ENCODE results near the gene PNPT1. TPM values are rescaled to one million over a fixed set of nuclear protein-coding genes. Genes with fewer than 3 reads are reported as not detected.
"Not testable (repeated sequence)": the region's sequence is repeated elsewhere in the genome, so short reads cannot be mapped to it uniquely, and the experiment has no call there.

Gene PNPT1
- total and polyA plus RNA-seq, 9 donors: 12.7 to 19.0 (median 15.2) TPM

GRCh38 chr2:55703350-55703749, 9.7 kb upstream of the PNPT1 start:
- WGBS (ENCODE audit: insufficient coverage): 71% methylated on average over 3 of the region's 4 CpGs
- Histone ChIP-seq H3K4me3 (ENCODE audit: low read length) (no peak overlapping the region), H3K9me3 (replicated peaks; ENCODE audit: control insufficient read depth, low read depth, low read length) (no peaks in the 10 kb centered on the region), H3K27me3 (ENCODE audit: control insufficient read depth, insufficient read depth, low read length) (peaks cover 7% of the 10 kb centered on the region), H3K27ac (ENCODE audit: low read length) (no peak overlapping the region), H3K36me3 (ENCODE audit: control insufficient read depth, insufficient read depth, low read length) (no peaks in the 10 kb centered on the region), H3K4me1 (ENCODE audit: control insufficient read depth, insufficient read depth, low read length) (no peaks in the 10 kb centered on the region)
- DNase-seq: no peak

GRCh38 chr2:55692740-55693139, 904 bp downstream of the PNPT1 start:
- not testable (repeated sequence) for DNase-seq; H3K9me3 ChIP-seq (replicated peaks; ENCODE audit: control insufficient read depth, low read depth, low read length); H3K36me3 ChIP-seq (ENCODE audit: control insufficient read depth, insufficient read depth, low read length); H3K27ac ChIP-seq (ENCODE audit: low read length); H3K27me3 ChIP-seq (ENCODE audit: control insufficient read depth, insufficient read depth, low read length); H3K4me1 ChIP-seq (ENCODE audit: control insufficient read depth, insufficient read depth, low read length)
- peak overlapping the region; percentile 98 for H3K4me3 ChIP-seq (ENCODE audit: low read length)
- 14% methylated on average over 3 of the region's 5 CpGs for WGBS (ENCODE audit: insufficient coverage)

- no peaks in the 10 kb centered on the region for H3K4me1 ChIP-seq (ENCODE audit: control insufficient read depth, insufficient read depth, low read length)
- no peak overlapping the region for H3K4me3 ChIP-seq (ENCODE audit: low read length)
- H3K27ac ChIP-seq (ENCODE audit: low read length): no peak overlapping the region
- WGBS (ENCODE audit: insufficient coverage): no CpG with 5 or more reads among the region's 3 CpGs
- peak; percentile 68 for DNase-seq
- no peaks in the 10 kb centered on the region for H3K9me3 ChIP-seq (replicated peaks; ENCODE audit: control insufficient read depth, low read depth, low read length)
- H3K27me3 ChIP-seq (ENCODE audit: control insufficient read depth, insufficient read depth, low read length): no peaks in the 10 kb centered on the region
- H3K36me3 ChIP-seq (ENCODE audit: control insufficient read depth, insufficient read depth, low read length): peaks cover 27% of the 10 kb centered on the region
Measured at GRCh38 chr2:55672630-55673029, 21.0 kb downstream of the PNPT1 start.

- Histone ChIP-seq H3K4me1 (ENCODE audit: control insufficient read depth, insufficient read depth, low read length) (no peaks in the 10 kb centered on the region), H3K9me3 (replicated peaks; ENCODE audit: control insufficient read depth, low read depth, low read length) (no peaks in the 10 kb centered on the region), H3K36me3 (ENCODE audit: control insufficient read depth, insufficient read depth, low read length) (peaks cover 25% of the 10 kb centered on the region), H3K27ac (ENCODE audit: low read length) (no peak overlapping the region), H3K27me3 (ENCODE audit: control insufficient read depth, insufficient read depth, low read length) (no peaks in the 10 kb centered on the region), H3K4me3 (ENCODE audit: low read length) (no peak overlapping the region)
- no peak for DNase-seq
Measured at GRCh38 chr2:55668956-55669355, 24.7 kb downstream of the PNPT1 start.

GRCh38 chr2:55653255-55653654, 40.4 kb downstream of the PNPT1 start:
- peaks cover 12% of the 10 kb centered on the region for H3K36me3 ChIP-seq (ENCODE audit: control insufficient read depth, insufficient read depth, low read length)
- no peak for DNase-seq
- H3K9me3 ChIP-seq (replicated peaks; ENCODE audit: control insufficient read depth, low read depth, low read length): no peaks in the 10 kb centered on the region
- no CpG with 5 or more reads among the region's 2 CpGs for WGBS (ENCODE audit: insufficient coverage)
- H3K4me1 ChIP-seq (ENCODE audit: control insufficient read depth, insufficient read depth, low read length): no peaks in the 10 kb centered on the region
- no peak overlapping the region for H3K27ac ChIP-seq (ENCODE audit: low read length)
- H3K4me3 ChIP-seq (ENCODE audit: low read length): no peak overlapping the region
- H3K27me3 ChIP-seq (ENCODE audit: control insufficient read depth, insufficient read depth, low read length): no peaks in the 10 kb centered on the region

GRCh38 chr2:55649211-55649610, 44.4 kb downstream of the PNPT1 start:
- no peak for DNase-seq

GRCh38 chr2:55636831-55637230, 56.8 kb downstream of the PNPT1 start:
- no CpG with 5 or more reads among the region's 3 CpGs for WGBS (ENCODE audit: insufficient coverage)
- no peak overlapping the region for H3K27ac ChIP-seq (ENCODE audit: low read length)

More at GRCh38 chr2:55649211-55649610, 44.4 kb downstream of the PNPT1 start:
- WGBS (ENCODE audit: insufficient coverage): 100% methylated on average over 1 of the region's 1 CpG
- H3K36me3 ChIP-seq (ENCODE audit: control insufficient read depth, insufficient read depth, low read length): peaks cover 17% of the 10 kb centered on the region
- H3K4me3 ChIP-seq (ENCODE audit: low read length): no peak overlapping the region
- H3K27me3 ChIP-seq (ENCODE audit: control insufficient read depth, insufficient read depth, low read length): no peaks in the 10 kb centered on the region
- no peaks in the 10 kb centered on the region for H3K9me3 ChIP-seq (replicated peaks; ENCODE audit: control insufficient read depth, low read depth, low read length)
- no peaks in the 10 kb centered on the region for H3K4me1 ChIP-seq (ENCODE audit: control insufficient read depth, insufficient read depth, low read length)
- H3K27ac ChIP-seq (ENCODE audit: low read length): no peak overlapping the region

GRCh38 chr2:55628931-55629330, 64.7 kb downstream of the PNPT1 start:
- no peak overlapping the region for H3K27ac ChIP-seq (ENCODE audit: low read length)
- 88% methylated on average over 1 of the region's 2 CpGs for WGBS (ENCODE audit: insufficient coverage)
- no peaks in the 10 kb centered on the region for H3K27me3 ChIP-seq (ENCODE audit: control insufficient read depth, insufficient read depth, low read length)
- peaks cover 4% of the 10 kb centered on the region for H3K36me3 ChIP-seq (ENCODE audit: control insufficient read depth, insufficient read depth, low read length)
- no peaks in the 10 kb centered on the region for H3K4me1 ChIP-seq (ENCODE audit: control insufficient read depth, insufficient read depth, low read length)
- no peaks in the 10 kb centered on the region for H3K9me3 ChIP-seq (replicated peaks; ENCODE audit: control insufficient read depth, low read depth, low read length)
- H3K4me3 ChIP-seq (ENCODE audit: low read length): no peak overlapping the region
- DNase-seq: no peak

More at GRCh38 chr2:55636831-55637230, 56.8 kb downstream of the PNPT1 start:
- Histone ChIP-seq H3K27me3 (ENCODE audit: control insufficient read depth, insufficient read depth, low read length) (no peaks in the 10 kb centered on the region), H3K4me3 (ENCODE audit: low read length) (no peak overlapping the region), H3K9me3 (replicated peaks; ENCODE audit: control insufficient read depth, low read depth, low read length) (no peaks in the 10 kb centered on the region), H3K36me3 (ENCODE audit: control insufficient read depth, insufficient read depth, low read length) (peaks cover 28% of the 10 kb centered on the region), H3K4me1 (ENCODE audit: control insufficient read depth, insufficient read depth, low read length) (no peaks in the 10 kb centered on the region)
- DNase-seq: no peak

GRCh38 chr2:55627915-55628314, 65.7 kb downstream of the PNPT1 start:
- no CpG with 5 or more reads among the region's 1 CpG for WGBS (ENCODE audit: insufficient coverage)
- H3K27me3 ChIP-seq (ENCODE audit: control insufficient read depth, insufficient read depth, low read length): no peaks in the 10 kb centered on the region
- no peak overlapping the region for H3K27ac ChIP-seq (ENCODE audit: low read length)
- DNase-seq: no peak
- no peaks in the 10 kb centered on the region for H3K4me1 ChIP-seq (ENCODE audit: control insufficient read depth, insufficient read depth, low read length)
- H3K36me3 ChIP-seq (ENCODE audit: control insufficient read depth, insufficient read depth, low read length): peaks cover 8% of the 10 kb centered on the region
- no peaks in the 10 kb centered on the region for H3K9me3 ChIP-seq (replicated peaks; ENCODE audit: control insufficient read depth, low read depth, low read length)
- no peak overlapping the region for H3K4me3 ChIP-seq (ENCODE audit: low read length)

GRCh38 chr2:55621802-55622201, 71.8 kb downstream of the PNPT1 start:
- no peak overlapping the region for H3K4me3 ChIP-seq (ENCODE audit: low read length)
- 92% methylated on average over 4 of the region's 7 CpGs for WGBS (ENCODE audit: insufficient coverage)
- peaks cover 6% of the 10 kb centered on the region for H3K4me1 ChIP-seq (ENCODE audit: control insufficient read depth, insufficient read depth, low read length)
- no peak for DNase-seq
- no peak overlapping the region for H3K27ac ChIP-seq (ENCODE audit: low read length)
- peaks cover 10% of the 10 kb centered on the region for H3K36me3 ChIP-seq (ENCODE audit: control insufficient read depth, insufficient read depth, low read length)
- H3K9me3 ChIP-seq (replicated peaks; ENCODE audit: control insufficient read depth, low read depth, low read length): no peaks in the 10 kb centered on the region
- no peaks in the 10 kb centered on the region for H3K27me3 ChIP-seq (ENCODE audit: control insufficient read depth, insufficient read depth, low read length)

GRCh38 chr2:55620123-55620779, 73.4 kb downstream of the PNPT1 start:
- H3K4me1 ChIP-seq (ENCODE audit: control insufficient read depth, insufficient read depth, low read length): peaks cover 10% of the 10 kb centered on the region
- peaks cover 5% of the 10 kb centered on the region for H3K36me3 ChIP-seq (ENCODE audit: control insufficient read depth, insufficient read depth, low read length)
- no peaks in the 10 kb centered on the region for H3K27me3 ChIP-seq (ENCODE audit: control insufficient read depth, insufficient read depth, low read length)
- H3K9me3 ChIP-seq (replicated peaks; ENCODE audit: control insufficient read depth, low read depth, low read length): no peaks in the 10 kb centered on the region
- H3K27ac ChIP-seq (ENCODE audit: low read length): no peak overlapping the region
- H3K4me3 ChIP-seq (ENCODE audit: low read length): no peak overlapping the region
- 100% methylated on average over 1 of the region's 3 CpGs for WGBS (ENCODE audit: insufficient coverage)
- no peak for DNase-seq
